ENCODE results near the gene RNFT1.
"Not testable (repeated sequence)": the region's sequence is repeated elsewhere in the genome, so short reads cannot be mapped to it uniquely, and the experiment has no call there.

Gene RNFT1

GRCh38 chr17:59964482-59965328, at the start of gene RNFT1:
RNFT1 (minus strand) TSS chr17:59964740; CDS start chr17:59964663, 77 bp downstream.
- DNase-seq (ENCODE audit: low spot score) = peak; percentile 85

GRCh38 chr17:60009326-60009725, 44.8 kb upstream of the RNFT1 start:
- DNase-seq (ENCODE audit: low spot score) = not testable (repeated sequence)

DNA sequence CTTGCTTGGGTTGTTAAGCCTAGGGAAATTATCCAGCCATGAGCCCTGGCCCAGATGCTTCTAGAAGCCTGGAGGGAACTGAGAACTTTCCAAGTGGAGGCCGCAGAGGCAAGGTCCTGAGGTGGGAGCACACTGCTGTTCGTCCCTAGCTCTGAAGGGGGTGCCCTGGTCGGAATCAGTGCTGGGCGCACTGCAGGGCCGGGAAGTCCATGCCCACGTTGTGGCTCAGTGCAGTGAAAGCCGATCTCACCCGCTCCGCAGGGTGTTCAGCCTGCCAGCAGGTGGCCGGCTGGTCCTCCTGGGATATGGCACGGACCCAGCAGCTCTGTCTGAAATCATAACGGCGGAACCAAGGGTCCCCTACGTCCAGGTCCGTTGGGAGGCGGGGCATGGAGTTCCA, 43.8 kb upstream of the RNFT1 start:
- not testable (repeated sequence) for DNase-seq (ENCODE audit: low spot score)

- DNase-seq (ENCODE audit: low spot score) = no peak
Measured at GRCh38 chr17:60006160-60006559, 41.6 kb upstream of the RNFT1 start.

- not testable (repeated sequence) for DNase-seq (ENCODE audit: low spot score)
Measured at GRCh38 chr17:60004561-60004960, 40.0 kb upstream of the RNFT1 start.

GRCh38 chr17:60002405-60002804, 37.9 kb upstream of the RNFT1 start:
- DNase-seq (ENCODE audit: low spot score) = not testable (repeated sequence)

GRCh38 chr17:59996608-59997007, 32.1 kb upstream of the RNFT1 start:
- DNase-seq (ENCODE audit: low spot score) = not testable (repeated sequence)

GRCh38 chr17:59975166-59975565, 10.6 kb upstream of the RNFT1 start:
- DNase-seq (ENCODE audit: low spot score) = not testable (repeated sequence)

- DNase-seq (ENCODE audit: low spot score) = not testable (repeated sequence)
Measured at GRCh38 chr17:59973483-59973882, 8.9 kb upstream of the RNFT1 start.

GRCh38 chr17:59972778-59973177, 8.2 kb upstream of the RNFT1 start:
- no peak for DNase-seq (ENCODE audit: low spot score)

- not testable (repeated sequence) for DNase-seq (ENCODE audit: low spot score)
Measured at GRCh38 chr17:59971771-59972170, 7.2 kb upstream of the RNFT1 start.

- DNase-seq (ENCODE audit: low spot score) = peak; percentile 61
Measured at GRCh38 chr17:59963738-59964481, 630 bp downstream of the RNFT1 start.

GRCh38 chr17:59962739-59963318, 1.7 kb downstream of the RNFT1 start:
- no peak for DNase-seq (ENCODE audit: low spot score)

DNA sequence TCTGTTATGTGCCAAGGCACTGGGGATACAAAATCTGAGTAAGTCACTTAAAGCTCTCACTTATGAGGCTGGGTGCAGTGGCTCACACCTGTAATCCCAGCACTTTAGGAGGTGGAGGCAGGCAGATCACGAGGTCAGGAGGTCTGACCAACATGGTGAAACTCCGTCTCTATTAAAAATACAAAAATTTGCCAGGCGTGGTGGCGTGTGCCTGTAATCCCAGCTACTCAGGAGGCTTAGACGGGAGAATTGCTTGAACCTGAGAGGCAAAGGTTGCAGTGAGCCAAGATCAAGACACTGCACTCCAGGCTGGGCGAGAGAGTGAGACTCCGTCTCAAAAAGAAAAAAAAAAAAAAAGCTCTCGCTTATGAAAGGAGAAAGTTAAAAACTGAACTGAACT, 5.0 kb downstream of the RNFT1 start:
- DNase-seq (ENCODE audit: low spot score) = not testable (repeated sequence)

GRCh38 chr17:59954856-59955255, 9.7 kb downstream of the RNFT1 start:
- DNase-seq (ENCODE audit: low spot score) = no peak

DNA sequence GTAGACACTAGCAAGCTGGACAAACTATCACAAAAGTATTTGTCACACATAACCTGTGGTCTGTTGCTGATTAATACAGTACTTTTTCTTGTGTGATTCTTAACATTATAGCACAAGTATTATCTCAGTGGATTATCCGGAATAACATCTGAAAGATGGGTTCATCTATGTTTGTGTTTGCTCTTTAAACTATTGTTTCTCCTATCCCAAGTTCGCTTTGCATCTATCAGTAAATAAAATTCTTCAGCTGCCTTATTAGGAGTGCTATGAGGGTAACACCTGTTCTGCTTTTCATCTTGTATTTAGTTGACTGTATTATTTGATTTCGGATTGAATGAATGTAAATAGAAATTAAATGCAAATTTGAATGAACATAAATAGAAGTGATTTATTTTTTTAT, 14.5 kb downstream of the RNFT1 start:
- no peak for DNase-seq (ENCODE audit: low spot score)

DNA sequence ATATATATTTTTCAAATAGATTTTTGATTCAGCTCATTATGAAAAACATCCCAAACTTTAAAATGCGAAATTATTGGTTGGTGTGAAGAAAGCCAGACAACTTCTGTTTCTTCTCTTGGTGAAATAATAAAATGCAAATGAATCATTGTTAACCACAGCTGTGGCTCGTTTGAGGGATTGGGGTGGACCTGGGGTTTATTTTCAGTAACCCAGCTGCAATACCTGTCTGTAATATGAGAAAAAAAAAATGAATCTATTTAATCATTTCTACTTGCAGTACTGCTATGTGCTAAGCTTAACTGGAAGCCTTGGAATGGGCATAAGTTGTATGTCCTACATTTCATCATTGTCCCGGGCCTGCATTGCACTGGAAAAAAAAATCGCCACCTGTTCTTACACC, 17.2 kb downstream of the RNFT1 start:
- not testable (repeated sequence) for DNase-seq (ENCODE audit: low spot score)

DNA sequence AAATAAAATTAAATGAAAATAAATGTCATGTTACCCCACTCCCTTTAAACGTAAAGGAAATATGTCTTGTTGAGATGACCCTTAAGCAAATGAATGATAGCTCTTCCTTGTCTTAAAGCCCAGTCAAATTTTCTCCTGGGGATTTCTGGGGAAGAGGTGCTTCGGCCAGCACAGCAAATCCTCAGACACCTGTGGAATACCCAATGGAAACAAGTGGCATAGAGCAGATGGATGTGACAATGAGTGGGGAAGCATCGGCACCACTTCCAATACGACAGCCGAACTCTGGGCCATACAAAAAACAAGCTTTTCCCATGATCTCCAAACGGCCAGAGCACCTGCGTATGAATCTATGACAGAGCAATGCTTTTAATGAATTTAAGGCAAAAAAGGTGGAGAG, 18.1 kb downstream of the RNFT1 start:
- not testable (repeated sequence) for DNase-seq (ENCODE audit: low spot score)

DNA sequence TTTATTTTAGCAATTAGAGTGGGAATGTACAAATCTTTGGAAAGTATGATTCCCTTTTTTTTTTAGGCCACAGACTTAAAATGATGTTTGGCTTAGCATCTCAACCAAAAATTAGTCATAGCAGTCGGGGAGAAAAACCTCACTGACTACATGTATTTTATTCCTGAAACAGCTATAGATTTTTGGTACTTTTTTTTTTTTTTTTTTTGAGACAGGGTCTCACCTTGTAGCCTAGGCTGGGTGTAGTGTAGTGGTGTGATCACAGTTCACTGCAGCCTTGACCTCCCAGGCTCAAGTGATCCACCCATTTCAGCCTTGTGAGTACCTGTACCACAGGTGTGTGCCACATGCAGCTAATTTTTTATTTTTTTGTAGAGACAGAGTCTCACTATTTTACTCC, 23.4 kb downstream of the RNFT1 start:
- no peak for DNase-seq (ENCODE audit: low spot score)

GRCh38 chr17:59940697-59941096, 23.8 kb downstream of the RNFT1 start:
- DNase-seq (ENCODE audit: low spot score) = not testable (repeated sequence)

GRCh38 chr17:59933317-59933716, 31.2 kb downstream of the RNFT1 start:
- not testable (repeated sequence) for DNase-seq (ENCODE audit: low spot score)

DNA sequence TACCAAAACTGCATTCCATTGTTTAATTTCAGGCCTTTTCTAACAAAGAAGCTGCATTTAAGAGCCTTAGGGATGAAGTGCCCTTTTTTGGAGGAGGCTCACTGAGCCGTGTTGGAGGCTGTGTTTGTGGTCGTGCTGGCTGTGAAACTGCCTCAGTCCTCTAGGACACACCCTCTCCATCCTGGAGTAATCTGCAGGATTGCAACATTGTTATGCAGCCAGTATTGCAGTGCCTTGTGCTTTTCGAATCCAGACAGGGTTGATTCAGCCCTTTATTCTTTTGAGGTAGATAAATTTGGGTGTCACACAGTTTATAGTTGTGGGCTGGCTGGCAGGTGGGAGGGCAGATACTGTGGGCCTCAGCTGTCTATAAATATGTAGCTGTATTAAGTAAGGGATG, 33.8 kb downstream of the RNFT1 start:
- not testable (repeated sequence) for DNase-seq (ENCODE audit: low spot score)

DNA sequence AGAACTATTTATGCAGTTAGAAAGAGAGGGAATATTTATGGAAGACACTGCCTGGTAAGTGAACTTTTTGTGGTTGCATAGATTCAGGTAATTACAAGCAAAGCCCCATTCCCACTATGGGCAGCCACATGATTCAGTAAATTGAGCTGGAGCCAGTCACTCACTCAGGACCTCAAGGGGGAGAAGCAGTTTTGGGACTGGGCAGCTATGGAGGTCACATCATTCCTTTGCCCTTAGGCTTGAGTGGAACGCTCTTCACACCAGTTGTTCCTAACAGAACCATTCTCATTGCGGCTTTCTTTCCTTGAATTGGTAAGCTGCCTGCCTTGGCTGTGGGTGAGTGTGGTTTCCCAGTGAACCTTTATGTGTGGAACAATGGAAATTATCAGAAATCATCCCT, 34.4 kb downstream of the RNFT1 start:
- DNase-seq (ENCODE audit: low spot score) = not testable (repeated sequence)
